ENCODE data around the gene SH3PXD2A.

The SH3PXD2A gene

GRCh38 chr10:103870516-103870915 lies 15.1 kb upstream of the SH3PXD2A start:
- TF ChIP-seq, protein P1, sequence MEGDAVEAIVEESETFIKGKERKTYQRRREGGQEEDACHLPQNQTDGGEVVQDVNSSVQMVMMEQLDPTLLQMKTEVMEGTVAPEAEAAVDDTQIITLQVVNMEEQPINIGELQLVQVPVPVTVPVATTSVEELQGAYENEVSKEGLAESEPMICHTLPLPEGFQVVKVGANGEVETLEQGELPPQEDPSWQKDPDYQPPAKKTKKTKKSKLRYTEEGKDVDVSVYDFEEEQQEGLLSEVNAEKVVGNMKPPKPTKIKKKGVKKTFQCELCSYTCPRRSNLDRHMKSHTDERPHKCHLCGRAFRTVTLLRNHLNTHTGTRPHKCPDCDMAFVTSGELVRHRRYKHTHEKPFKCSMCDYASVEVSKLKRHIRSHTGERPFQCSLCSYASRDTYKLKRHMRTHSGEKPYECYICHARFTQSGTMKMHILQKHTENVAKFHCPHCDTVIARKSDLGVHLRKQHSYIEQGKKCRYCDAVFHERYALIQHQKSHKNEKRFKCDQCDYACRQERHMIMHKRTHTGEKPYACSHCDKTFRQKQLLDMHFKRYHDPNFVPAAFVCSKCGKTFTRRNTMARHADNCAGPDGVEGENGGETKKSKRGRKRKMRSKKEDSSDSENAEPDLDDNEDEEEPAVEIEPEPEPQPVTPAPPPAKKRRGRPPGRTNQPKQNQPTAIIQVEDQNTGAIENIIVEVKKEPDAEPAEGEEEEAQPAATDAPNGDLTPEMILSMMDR (IDR thresholded peaks at IDR 0.05; ENCODE audit: low read depth, low read length): peak; percentile 4
- no peak overlapping the region for H3K4me3 ChIP-seq (replicated peaks in 1 of 2; ENCODE audit: low read depth in 2 of 2, low read length in 2 of 2)
- peak in 1 of 2 donors; percentile 38 for DNase-seq (ENCODE audit: low read depth in 2 of 2)

DNA sequence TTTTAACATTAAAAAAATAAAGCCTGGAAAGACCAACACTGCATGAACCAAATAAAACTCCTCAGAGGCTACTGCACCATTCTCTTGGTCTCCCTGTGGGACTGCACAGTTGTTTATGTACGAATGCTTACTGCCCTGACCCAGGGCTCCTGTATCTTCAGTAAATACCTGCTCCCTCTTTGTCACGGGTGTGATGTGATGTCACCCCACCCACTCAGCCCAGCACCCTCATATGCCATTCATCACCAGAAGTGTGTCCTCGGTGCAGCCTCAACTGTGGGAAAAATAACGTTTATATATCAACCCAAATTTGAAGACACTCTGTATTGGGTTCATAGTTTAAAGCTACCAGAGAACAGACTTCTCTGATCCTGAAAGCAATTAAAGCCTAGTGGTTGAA lies 14.0 kb upstream of the SH3PXD2A start:
- TF ChIP-seq, protein P1 (IDR thresholded peaks at IDR 0.05; ENCODE audit: low read depth, low read length): no peak
- DNase-seq (ENCODE audit: low read depth in 2 of 2): no peak
- no peak overlapping the region for H3K4me3 ChIP-seq (replicated peaks in 1 of 2; ENCODE audit: low read depth in 2 of 2, low read length in 2 of 2)

GRCh38 chr10:103868200-103868599 lies 12.8 kb upstream of the SH3PXD2A start:
- H3K4me3 ChIP-seq (replicated peaks in 1 of 2; ENCODE audit: low read depth in 2 of 2, low read length in 2 of 2): no peak overlapping the region
- TF ChIP-seq, protein P1 (IDR thresholded peaks at IDR 0.05; ENCODE audit: low read depth, low read length): no peak
- DNase-seq (ENCODE audit: low read depth in 2 of 2): no peak

DNA sequence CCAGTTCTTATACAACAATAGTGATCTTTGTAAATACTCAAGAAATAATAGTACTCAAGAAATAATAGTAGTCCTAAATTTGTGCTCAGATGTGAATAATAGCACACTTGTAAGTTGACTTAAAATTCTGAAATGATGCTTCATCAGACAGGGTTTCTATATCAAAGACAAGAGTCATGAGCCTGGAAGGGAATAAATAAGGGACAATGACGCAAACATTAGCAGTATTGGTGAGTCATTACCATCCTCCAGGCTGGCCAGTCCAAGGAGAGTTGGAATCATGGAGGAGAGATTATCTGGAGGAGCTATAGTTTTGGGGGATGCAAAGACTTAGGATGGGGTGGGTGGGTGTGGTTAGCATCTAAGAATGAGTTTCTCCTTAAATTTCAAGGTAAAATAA lies 6.1 kb upstream of the SH3PXD2A start:
- no peak overlapping the region for H3K4me3 ChIP-seq (replicated peaks in 1 of 2; ENCODE audit: low read depth in 2 of 2, low read length in 2 of 2)
- DNase-seq (ENCODE audit: low read depth in 2 of 2): peak in 1 of 2 donors; percentile 74
- TF ChIP-seq, protein P1 (IDR thresholded peaks at IDR 0.05; ENCODE audit: low read depth, low read length): no peak

DNA sequence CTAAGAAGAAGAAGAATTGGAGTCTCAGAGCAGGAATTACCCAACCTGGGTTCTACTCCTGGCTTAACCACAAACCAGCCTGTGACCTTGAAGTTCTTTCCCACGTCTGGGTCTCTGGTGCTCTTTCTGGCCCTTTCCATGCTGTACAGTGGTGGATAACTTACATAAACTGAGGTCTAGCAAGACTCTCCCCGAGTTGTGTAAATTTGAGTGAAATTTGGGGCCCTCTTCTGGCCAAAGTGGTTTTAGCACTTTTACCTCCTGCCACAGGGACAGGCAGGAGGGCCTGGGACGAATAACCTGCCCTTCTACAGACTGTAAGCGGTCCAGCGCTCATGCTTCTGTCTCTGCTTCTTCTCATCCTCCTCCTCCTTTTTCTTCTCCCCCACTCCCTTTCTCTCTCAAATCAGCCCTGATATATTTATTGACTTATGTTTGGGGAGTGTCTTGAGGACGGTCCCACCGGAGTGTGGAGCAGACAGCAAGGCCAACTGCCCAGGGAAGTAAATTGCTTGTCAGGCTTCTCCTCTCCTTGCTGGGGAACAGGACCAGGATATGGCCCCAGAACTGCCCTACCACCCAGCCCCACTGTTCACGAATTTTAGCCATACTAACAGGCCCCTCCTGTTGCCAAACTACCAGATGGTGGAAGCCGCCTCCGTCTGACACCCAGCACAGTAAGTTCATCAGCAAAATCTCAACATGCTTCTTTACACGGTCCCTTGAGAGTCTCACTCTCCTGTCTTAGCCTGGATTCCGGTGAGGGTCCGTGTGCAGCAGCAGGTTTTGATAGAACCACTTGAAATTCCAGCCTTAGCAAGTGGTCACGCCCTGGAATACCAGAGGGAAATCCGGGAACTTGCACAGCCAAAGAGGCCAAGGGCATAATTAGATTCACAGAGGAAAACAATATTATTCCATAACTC lies 4.0 kb upstream of the SH3PXD2A start:
- DNase-seq (ENCODE audit: low read depth in 2 of 2): peak; percentile 82 to 83
- TF ChIP-seq, protein P1 (IDR thresholded peaks at IDR 0.05; ENCODE audit: low read depth, low read length): peak; percentile 72
- H3K4me3 ChIP-seq (replicated peaks in 1 of 2; ENCODE audit: low read depth in 2 of 2, low read length in 2 of 2): no peak overlapping the region

- TF ChIP-seq, protein P1 (IDR thresholded peaks at IDR 0.05; ENCODE audit: low read depth, low read length): no peak
- no peak for DNase-seq (ENCODE audit: low read depth in 2 of 2)
- H3K4me3 ChIP-seq (replicated peaks in 1 of 2; ENCODE audit: low read depth in 2 of 2, low read length in 2 of 2): no peak overlapping the region
Observed at GRCh38 chr10:103858360-103858759, 3.0 kb upstream of the SH3PXD2A start.

All from cardiac fibroblast (primary cell).